ENCODE results near the gene IL2RG. TPM values are rescaled to one million over a fixed set of nuclear protein-coding genes. Genes with fewer than 3 reads are reported as not detected.
A peak's percentile ranks its signal among the peaks of the same experiment; 100 is the strongest.

IL2RG gene
- polyA plus RNA-seq, 1 donor (not counting 4 experiments of a cell fraction or from before 2014, with no cell fraction given): 0.12 TPM

DNA sequence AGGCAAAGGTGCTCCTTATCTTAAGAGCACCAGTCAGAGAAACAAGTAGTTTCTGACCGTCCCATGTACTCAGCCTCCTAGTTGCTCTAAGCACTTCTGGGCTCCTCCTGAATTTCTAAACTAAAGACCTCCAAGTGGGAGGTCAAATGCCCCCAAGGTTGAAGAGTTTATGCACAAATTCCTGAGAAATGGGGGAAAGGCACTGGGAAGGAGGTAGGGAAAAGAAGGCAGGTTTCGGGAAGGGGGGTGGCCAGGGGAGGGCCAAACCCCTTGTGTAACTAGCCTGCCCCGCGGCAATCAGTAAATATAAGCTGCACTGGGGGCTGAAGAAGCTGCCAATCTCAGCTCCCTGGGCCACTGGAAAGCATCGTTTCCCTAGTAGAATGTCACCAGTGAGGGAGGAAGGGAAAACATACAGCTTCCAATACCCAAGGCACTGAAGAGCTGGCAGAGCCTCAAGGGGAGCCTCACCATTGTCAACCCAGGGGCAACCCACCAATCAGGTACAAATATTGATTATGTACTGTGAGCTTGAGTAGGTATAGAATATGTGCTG lies 12.3 kb downstream of the IL2RG start:
- no peak for TF ChIP-seq EZH2 (IDR thresholded peaks at IDR 0.05; ENCODE audit: low read length)
- TF ChIP-seq, protein P1, sequence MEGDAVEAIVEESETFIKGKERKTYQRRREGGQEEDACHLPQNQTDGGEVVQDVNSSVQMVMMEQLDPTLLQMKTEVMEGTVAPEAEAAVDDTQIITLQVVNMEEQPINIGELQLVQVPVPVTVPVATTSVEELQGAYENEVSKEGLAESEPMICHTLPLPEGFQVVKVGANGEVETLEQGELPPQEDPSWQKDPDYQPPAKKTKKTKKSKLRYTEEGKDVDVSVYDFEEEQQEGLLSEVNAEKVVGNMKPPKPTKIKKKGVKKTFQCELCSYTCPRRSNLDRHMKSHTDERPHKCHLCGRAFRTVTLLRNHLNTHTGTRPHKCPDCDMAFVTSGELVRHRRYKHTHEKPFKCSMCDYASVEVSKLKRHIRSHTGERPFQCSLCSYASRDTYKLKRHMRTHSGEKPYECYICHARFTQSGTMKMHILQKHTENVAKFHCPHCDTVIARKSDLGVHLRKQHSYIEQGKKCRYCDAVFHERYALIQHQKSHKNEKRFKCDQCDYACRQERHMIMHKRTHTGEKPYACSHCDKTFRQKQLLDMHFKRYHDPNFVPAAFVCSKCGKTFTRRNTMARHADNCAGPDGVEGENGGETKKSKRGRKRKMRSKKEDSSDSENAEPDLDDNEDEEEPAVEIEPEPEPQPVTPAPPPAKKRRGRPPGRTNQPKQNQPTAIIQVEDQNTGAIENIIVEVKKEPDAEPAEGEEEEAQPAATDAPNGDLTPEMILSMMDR (optimal IDR thresholded peaks at IDR 0.05 in 1 of 3, IDR thresholded peaks at IDR 0.05 in 1 of 3, conservative IDR thresholded peaks at IDR 0.05 in 1 of 3; ENCODE audit: extremely low read depth in 1 of 3, insufficient read depth in 2 of 3, low read length in 3 of 3): no peak
- Histone ChIP-seq H3K27ac (ENCODE audit: control insufficient read depth, insufficient read depth, low read length) (no peak overlapping the region), H3K27me3 (ENCODE audit: control insufficient read depth, extremely low read depth, insufficient read depth, low read length) (no peaks in the 10 kb centered on the region), H3K79me2 (ENCODE audit: control insufficient read depth, insufficient read depth, low read length) (no peaks in the 10 kb centered on the region), H3K4me1 (ENCODE audit: control insufficient read depth, extremely low read depth, insufficient read depth, low read length) (no peaks in the 10 kb centered on the region), H3K9me3 (ENCODE audit: control insufficient read depth, low read depth, low read length) (no peaks in the 10 kb centered on the region), H3K36me3 (ENCODE audit: control insufficient read depth in 2 of 2, extremely low read depth in 1 of 2, insufficient read depth in 2 of 2, low read length in 2 of 2) (no peaks in the 10 kb centered on the region), H3K9ac (ENCODE audit: control insufficient read depth, extremely low read depth, insufficient read depth, low read length) (no peak overlapping the region), H3K4me3 (ENCODE audit: control insufficient read depth in 2 of 3, extremely low read depth in 1 of 3, insufficient read depth in 2 of 3, low read depth in 1 of 3, low read length in 3 of 3) (no peak overlapping the region), H2AFZ (ENCODE audit: control insufficient read depth, low read length) (no peak overlapping the region), H3K9me1 (ENCODE audit: control insufficient read depth, extremely low read depth, insufficient read depth, low read length) (no peaks in the 10 kb centered on the region), H3K4me2 (ENCODE audit: control insufficient read depth, extremely low read depth, insufficient read depth, low read depth, low read length) (no peak overlapping the region), H4K20me1 (ENCODE audit: control insufficient read depth, extremely low read depth, insufficient read depth, low read length) (no peaks in the 10 kb centered on the region)
- dilution Hi-C loops (cut with MboI; ENCODE audit: extremely low pct_ligation_motif_present, low sequenced_read_pairs): no loop called here
- no peak for DNase-seq (ENCODE audit: low read depth, low spot score)
- no peak for FAIRE-seq

DNA sequence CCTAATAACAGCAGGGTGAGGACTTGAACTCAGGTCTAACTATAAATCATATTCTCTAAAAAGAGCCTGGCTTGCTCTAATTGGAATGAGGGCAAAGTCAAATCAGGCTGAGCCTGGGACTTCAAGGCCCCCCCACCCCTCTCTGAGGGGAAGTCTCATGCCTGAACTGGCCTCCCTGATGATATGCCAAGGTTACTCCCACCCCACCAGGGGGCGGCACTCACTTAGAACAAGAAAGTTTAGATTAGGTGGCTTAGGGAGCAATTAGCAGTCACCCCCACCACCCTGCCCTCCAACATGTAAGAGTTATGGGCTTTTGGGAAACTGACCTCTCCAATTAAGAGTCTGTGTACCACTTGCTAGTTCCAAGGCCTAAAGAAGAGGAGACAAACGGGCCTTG lies 13.1 kb downstream of the IL2RG start:
- dilution Hi-C loops (cut with MboI; ENCODE audit: extremely low pct_ligation_motif_present, low sequenced_read_pairs): no loop called here
- FAIRE-seq: no peak
- Histone ChIP-seq H3K4me2 (ENCODE audit: control insufficient read depth, extremely low read depth, insufficient read depth, low read depth, low read length) (no peak overlapping the region), H3K9me1 (ENCODE audit: control insufficient read depth, extremely low read depth, insufficient read depth, low read length) (no peaks in the 10 kb centered on the region), H3K9me3 (ENCODE audit: control insufficient read depth, low read depth, low read length) (no peaks in the 10 kb centered on the region), H3K4me3 (ENCODE audit: control insufficient read depth in 2 of 3, extremely low read depth in 1 of 3, insufficient read depth in 2 of 3, low read depth in 1 of 3, low read length in 3 of 3) (no peak overlapping the region), H3K4me1 (ENCODE audit: control insufficient read depth, extremely low read depth, insufficient read depth, low read length) (no peaks in the 10 kb centered on the region), H4K20me1 (ENCODE audit: control insufficient read depth, extremely low read depth, insufficient read depth, low read length) (no peaks in the 10 kb centered on the region), H3K27ac (ENCODE audit: control insufficient read depth, insufficient read depth, low read length) (no peak overlapping the region), H3K27me3 (ENCODE audit: control insufficient read depth, extremely low read depth, insufficient read depth, low read length) (no peaks in the 10 kb centered on the region), H3K9ac (ENCODE audit: control insufficient read depth, extremely low read depth, insufficient read depth, low read length) (no peak overlapping the region), H3K36me3 (ENCODE audit: control insufficient read depth in 2 of 2, extremely low read depth in 1 of 2, insufficient read depth in 2 of 2, low read length in 2 of 2) (no peaks in the 10 kb centered on the region), H2AFZ (ENCODE audit: control insufficient read depth, low read length) (no peak overlapping the region), H3K79me2 (ENCODE audit: control insufficient read depth, insufficient read depth, low read length) (no peaks in the 10 kb centered on the region)
- no peak for TF ChIP-seq EZH2 (IDR thresholded peaks at IDR 0.05; ENCODE audit: low read length)
- TF ChIP-seq, protein P1 (optimal IDR thresholded peaks at IDR 0.05 in 1 of 3, IDR thresholded peaks at IDR 0.05 in 1 of 3, conservative IDR thresholded peaks at IDR 0.05 in 1 of 3; ENCODE audit: extremely low read depth in 1 of 3, insufficient read depth in 2 of 3, low read length in 3 of 3): peak; percentile 27 to 53 (median 36)
- peak; percentile 2 for DNase-seq (ENCODE audit: low read depth, low spot score)

Data from keratinocyte (primary cell).